NCI-H2196 treated with DMSO at 0.1 percent for 48 hours (cell line): ENCODE results near the gene TMEM186.
"Not testable (repeated sequence)": the region's sequence is repeated elsewhere in the genome, so short reads cannot be mapped to it uniquely, and the experiment has no call there.

Source experiments
- DNase-seq: peaks from one replicate; lab custom pipeline; 2025; ENCODE audit not compliant: unreplicated experiment; lab: John Stamatoyannopoulos, UW

The TMEM186 gene

DNA sequence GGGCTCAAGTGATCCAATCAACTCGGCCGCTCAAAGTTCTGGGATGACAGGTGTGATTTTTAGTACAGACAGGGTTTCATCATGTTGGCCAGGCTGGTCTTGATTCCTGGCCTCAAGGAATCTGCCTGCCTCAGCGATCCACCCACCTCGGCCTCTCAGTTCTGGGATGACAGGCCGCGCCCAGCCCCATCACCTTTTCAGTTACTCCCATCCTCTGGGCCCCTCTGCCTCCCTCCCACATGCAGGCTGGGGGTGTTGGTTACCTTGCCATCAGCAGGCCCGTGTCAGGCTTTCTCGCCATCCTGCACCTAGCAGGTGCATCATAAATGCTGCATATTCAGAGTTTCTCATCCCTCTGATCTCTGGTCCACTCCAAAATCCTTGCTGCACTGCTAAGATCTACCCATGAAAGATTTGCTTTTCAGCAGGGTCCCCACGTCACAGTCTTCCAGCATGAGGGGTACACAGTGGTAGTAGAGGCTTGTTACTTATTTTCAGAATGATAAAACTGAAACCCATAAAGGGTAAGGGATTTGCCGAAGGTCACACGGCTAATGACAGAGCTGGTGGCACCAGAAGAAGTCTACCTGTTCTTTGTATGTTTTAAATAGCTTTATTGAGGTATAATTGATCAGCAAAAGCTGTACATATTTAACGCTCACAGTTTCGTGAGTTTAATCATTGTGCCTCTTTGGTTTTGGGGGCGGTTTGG lies 16.8 kb upstream of the TMEM186 start:
- DNase-seq: no peak

GRCh38 chr16:8812162-8812843 lies 14.9 kb upstream of the TMEM186 start:
- DNase-seq: no peak

DNA sequence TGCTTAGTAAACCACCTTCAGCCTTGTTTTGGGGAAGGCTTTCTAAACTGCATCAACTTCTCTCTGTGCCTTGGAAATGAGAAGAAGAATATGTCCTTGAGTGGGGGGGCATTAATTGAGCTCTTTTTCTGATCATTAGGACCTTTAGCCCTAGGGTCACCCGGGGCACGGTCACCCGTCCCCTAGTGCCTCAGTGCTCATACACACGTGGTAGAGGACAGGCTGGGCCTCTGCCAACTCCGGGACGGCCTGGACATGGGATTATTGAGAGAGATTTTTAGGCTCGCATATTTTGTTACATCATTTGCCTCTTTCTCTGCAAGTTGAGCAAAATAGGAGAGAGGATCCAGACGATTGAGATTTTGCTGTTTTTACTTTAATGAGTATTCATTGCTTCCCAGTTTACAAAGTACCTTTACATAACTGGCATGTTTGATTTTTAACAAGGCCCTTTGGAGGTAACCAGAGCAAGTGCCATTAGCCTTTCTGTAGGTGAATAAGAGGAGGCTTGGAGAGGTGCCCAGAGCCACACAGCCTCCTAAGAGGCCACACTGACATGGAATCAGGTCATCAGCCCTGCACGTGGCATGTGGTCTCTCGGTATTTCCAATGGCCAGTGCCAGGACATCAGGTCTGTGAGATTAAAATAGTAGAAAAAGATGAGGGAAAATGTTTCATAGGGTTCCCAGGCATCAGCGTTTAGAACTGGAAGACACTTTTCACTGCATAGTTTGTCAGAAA lies 11.3 kb upstream of the TMEM186 start:
- no peak for DNase-seq

GRCh38 chr16:8808009-8808408 lies 10.6 kb upstream of the TMEM186 start:
- no peak for DNase-seq

- DNase-seq: no peak
Observed at GRCh38 chr16:8807189-8807588, 9.8 kb upstream of the TMEM186 start.

GRCh38 chr16:8806272-8806983 lies 9.0 kb upstream of the TMEM186 start:
- no peak for DNase-seq

GRCh38 chr16:8804313-8804712 lies 6.9 kb upstream of the TMEM186 start:
- DNase-seq: no peak

GRCh38 chr16:8803733-8804132 lies 6.3 kb upstream of the TMEM186 start:
- not testable (repeated sequence) for DNase-seq

DNA sequence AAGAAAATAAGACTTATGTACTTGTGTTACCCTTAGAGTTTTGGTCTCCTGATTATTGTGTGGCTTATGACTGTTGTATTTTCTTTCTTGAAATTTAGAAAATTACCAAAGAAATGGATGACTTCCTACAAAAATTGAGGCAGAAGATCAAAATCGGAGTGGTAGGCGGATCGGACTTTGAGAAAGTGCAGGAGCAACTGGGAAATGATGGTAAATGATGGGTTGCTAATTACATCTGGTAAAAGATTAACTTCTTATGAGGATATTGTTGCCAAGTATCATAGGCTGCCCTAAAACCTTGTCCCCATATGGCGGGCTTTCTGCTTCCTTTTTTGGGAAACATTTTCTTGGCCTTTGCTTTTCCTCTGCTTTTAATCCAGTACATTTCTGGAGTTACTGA lies 4.3 kb upstream of the TMEM186 start:
- no peak for DNase-seq

GRCh38 chr16:8798535-8799157 lies 1.2 kb upstream of the TMEM186 start:
- no peak for DNase-seq

DNA sequence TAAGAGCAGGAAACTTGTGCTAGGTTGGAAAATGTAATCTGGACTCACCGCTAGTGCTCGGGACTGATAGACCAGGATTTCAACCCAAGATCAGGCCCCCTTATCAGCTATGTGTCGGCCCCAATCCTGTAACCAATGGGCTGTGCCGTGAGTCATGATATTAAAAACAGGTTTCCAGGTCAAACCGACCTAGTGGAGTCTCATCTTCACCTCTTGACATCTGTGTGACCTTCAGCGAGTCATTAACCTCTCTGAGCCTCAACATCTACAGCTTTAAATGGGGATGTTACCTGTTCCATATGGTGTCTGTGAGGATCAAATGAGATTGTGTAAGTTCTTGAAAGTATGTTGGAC lies 712 bp upstream of the TMEM186 start:
- no peak for DNase-seq

- DNase-seq: no peak
Observed at GRCh38 chr16:8796469-8797363, 723 bp downstream of the TMEM186 start.

- DNase-seq: no peak
Observed at GRCh38 chr16:8795818-8796217, 1.6 kb downstream of the TMEM186 start.

DNA sequence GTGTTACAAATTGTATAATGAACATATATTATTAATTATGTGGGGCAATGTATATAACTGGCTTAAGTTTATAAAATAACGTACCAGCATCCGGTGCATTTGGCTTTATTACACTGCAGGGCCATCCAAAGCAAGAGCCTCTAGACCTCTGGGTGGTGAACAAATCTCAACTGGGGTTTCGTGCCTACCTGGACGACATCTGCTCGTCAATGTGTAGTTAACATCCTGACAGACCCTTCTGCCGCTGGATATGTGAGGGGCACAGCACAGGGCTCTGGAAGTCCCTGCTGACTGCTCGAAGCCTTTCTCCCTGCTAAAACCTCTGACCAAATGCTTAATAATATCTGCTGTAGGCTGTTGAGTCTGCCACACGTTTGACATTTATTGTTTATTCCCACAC lies 2.3 kb downstream of the TMEM186 start:
- DNase-seq: no peak

DNA sequence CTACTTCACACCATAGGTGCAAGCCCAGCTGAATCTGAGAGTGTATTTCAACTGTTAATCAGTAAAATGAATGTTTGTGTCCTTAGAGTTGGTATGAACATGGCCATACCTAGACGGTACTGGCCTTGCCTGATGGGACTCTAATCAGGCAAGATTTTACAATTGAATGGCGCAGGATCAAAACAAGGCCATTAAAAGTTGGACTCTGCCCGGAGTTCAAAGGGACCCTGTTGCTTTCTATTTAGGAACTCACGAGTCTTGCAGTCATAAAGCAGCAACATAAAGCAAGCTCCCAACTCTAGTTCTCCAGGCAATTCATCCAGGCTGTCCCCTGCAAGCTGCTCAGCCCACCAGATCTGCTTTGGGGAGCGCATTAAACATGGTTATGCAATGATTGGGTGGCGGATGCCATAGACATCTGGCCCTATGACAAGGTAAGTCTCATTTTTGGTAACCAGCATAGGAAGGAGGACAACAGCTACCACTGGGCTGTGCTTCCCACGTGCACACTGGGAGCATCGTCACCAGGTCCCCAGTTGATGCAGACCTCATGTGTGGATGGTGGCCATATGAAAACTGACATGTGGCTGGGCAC lies 8.8 kb downstream of the TMEM186 start:
- no peak for DNase-seq

DNA sequence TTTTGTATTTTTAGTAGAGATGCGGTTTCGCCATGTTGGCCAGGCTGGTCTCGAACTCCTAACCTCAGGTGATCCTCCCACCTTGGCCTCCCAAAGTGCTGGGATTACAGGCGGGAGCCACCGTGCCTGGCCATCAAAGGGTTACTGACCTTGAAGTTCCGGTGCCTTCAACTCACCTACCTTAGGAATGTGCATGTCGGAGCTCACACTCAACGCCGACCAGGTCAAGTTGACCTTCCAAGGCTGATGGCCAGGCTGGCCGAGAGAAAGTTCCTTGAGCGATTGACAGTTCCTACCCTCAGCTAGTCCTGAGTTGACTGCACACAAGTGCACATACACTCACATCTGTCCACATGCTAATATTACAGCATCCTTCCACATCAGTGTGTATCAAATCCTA lies 11.1 kb downstream of the TMEM186 start:
- not testable (repeated sequence) for DNase-seq

- DNase-seq: no peak
Observed at GRCh38 chr16:8785408-8785807, 12.0 kb downstream of the TMEM186 start.

GRCh38 chr16:8782673-8783072 lies 14.8 kb downstream of the TMEM186 start:
- DNase-seq: no peak

DNA sequence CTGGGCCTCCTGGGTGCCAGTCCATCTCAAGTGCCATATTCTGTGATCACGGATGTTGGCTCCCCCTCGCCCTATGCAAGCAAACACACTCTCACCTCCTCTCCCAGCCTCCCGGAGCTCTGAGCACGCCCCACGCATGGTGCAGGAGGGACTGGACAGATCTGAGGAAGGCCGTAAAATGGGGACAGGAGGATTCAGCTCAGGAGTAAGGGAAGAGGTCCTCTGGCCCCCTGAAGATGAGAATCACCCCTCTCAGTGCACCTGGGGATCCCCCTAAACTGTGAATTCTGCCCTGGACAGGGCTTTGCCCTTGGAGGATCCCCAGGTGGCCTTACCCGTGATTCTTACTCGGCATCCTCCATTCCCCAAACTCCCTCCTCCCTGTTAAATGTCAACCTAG lies 15.6 kb downstream of the TMEM186 start:
- no peak for DNase-seq

DNA sequence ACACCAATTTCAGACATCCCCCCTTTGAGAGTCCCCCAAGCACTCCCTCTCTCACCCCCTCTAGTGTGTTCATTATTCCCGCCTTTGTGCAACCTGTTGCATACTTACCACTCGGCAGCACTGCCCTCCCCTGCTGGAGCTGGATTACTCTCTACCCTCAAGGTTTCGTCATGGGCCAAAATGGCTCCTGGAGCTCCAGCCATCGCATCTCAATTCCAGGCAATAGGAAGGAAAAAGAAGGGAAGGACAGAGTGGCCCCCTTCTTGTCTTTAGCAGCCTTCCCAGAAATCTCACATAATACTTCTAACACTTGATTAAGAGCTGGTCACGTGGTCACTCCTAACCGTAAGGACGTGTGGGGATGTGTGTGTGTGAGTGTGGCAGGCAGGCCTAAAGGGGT lies 20.2 kb downstream of the TMEM186 start:
- no peak for DNase-seq
